NCI-H524 treated with DMSO at 0.1 percent for 48 hours (cell line): ENCODE measurements around the gene INSIG2.
"Not testable (repeated sequence)": the region's sequence is repeated elsewhere in the genome, so short reads cannot be mapped to it uniquely, and the experiment has no call there.

ENCODE experiments used
- DNase-seq: peaks from one replicate; lab custom pipeline; 2025; lab: John Stamatoyannopoulos, UW

Gene INSIG2

DNA sequence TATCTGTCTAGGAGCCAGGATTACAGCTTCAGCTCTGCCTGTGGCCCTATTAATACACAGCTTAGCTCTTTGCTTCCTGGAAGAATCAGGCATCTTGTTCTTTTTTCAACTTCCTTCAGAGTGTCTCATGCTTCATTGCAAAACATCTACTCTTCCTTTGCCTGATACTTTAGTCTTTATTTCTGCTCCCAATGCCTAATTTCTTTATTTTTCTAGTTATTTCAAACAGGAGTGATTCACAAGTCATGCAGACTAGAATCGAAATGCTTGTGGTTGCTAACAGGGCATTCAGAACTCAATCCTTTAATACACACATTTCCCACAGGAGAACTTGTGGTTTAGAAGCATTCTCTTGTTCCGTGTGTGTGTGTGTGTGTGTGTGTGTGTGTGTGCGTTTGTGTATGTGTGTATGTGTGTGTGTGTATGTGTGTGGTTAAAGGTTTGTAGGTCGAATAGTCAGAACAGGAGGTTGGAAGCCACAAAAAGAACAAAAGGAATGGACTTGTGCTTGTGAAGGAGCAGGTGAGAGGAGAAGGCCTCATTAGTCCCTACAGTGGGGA lies 28.3 kb upstream of the INSIG2 start:
- no peak for DNase-seq

DNA sequence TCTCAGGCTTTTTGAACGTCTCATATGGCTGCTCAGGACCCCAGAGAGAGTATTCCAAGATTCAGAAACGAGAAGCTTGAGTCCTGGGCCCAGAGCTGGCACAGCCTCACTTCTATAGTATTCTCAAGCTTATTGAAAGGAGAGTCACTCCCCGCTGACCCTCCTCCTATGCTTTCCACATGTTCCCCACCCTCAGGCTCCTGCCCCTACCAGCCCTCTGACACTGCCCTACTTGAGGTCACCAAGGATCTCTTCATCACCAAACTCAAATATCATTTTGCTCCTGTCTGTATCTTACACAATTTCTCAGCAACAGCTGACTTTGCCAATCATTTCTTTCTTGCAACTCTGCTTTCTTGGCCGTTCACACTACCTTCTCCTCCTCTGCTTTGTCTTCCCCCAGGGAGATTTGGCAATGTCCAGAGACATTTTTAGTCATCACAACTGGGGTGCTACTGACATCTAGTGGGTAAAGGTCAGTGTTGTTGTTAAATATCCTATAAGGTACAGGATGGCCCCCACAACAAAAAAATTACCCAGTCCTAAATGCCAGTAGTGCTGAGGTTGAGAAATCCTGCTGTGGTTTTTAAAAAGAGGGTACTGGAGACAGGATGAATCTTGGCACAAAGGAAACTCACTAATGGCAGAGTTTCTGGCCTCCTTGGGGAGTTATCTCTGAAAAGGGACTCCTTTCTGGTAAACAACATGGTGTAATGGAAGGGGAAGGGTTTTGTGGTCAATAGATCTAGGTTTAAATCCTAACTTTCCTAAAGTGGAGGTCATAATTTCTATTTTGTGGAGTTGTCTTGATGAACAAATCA lies 26.9 kb upstream of the INSIG2 start:
- DNase-seq, result no peak

DNA sequence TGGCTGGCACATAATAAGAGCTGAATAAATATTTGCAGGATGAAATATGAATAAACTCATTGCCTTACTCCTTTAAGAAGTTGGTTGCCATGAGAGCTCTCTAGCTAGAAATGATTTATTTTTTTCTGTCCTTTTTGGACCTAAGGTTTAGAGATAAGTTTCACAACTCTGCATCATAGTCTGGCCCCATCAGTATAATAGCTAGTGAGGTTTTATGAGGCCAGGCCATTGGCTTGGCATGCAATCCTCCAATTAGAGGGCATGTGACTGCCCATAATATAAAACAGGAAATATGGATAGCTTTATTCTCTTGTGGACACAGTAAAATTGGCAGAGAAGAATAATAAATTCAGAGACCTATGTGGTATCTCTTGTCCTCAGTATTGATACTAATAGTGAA lies 26.2 kb upstream of the INSIG2 start:
- DNase-seq, result no peak

- no peak for DNase-seq
Observed at GRCh38 chr2:118062669-118063068, 25.6 kb upstream of the INSIG2 start.

DNA sequence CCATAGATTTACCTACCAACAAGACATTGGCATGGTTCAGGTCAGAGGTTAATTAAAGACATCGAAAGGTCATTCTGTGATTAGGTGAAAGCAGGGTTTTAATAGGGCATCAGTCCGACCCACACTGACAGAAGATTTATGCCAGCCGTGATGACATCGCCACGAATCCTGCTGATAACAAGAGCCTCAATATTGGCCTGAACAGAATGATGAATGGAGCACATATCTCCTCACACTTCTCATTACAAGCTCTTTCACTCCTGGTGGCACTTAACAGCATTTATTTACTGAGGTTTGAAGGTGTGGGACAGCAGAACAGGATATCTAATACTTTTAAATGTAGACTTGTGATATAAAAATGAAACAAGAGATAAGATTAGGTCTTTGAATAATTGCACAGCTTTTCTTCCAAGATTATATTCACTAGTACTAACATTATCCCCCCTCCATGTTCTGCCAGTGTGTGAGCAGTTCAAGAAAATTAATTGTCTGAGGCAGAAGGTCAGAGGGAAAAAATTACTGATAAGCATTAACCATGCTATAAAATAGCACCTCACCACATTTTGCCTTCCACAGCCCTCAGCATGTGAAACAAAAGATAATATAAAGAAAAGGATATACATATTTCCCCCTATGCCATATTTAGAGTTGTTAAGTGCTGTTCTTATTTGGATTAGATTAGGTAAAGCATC lies 23.1 kb upstream of the INSIG2 start:
- no peak for DNase-seq

DNA sequence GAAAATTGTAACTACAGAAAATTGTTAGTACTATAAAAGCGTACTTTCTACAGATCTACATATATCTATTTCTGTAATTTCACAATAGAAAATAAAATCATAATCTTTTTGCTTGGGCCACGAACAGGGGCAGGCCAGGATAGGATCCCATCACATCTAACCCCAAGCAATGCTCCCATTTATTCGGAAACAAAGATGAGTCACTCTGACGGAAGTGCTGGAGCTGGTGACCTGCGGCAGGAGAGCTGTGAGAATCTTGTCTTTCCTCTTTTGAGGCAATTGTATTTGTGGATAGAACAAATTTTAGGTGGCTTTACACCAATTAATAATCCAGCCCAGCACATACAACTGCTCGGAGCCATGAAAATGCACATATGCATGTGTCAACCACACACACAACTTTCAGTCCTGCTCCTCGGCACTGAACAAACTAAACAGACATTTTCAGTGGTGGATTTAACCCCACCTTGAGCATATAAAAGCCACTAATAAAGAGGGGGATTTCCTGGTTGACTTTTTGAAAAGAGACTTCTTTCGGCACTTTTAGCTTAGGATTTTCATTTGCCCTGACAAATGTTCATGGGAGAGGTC lies 22.3 kb upstream of the INSIG2 start:
- no peak for DNase-seq

- DNase-seq, result no peak
Observed at GRCh38 chr2:118077636-118078247, 10.5 kb upstream of the INSIG2 start.

DNA sequence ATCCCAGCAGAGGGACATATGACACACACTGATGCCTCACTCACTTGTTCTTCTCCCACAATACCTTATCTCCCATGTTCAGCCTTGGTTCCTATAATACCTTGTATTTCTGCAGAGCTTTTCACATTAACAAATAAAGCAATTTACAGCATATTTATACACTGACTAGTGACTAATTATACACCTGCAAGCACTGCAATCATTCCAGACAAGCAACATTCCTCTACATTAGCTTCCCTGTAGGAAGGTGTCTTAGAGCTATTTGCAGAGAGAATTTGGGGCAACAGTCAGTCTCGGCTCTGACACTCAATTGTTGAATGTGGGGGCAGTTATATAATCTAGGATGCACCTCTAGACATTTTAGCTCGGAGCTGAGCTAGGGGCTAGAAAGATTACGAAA lies 9.5 kb upstream of the INSIG2 start:
- no peak for DNase-seq

- DNase-seq, result no peak
Observed at GRCh38 chr2:118084491-118085089, 3.7 kb upstream of the INSIG2 start.

- no peak for DNase-seq
Observed at GRCh38 chr2:118085173-118086023, 2.9 kb upstream of the INSIG2 start.

DNA sequence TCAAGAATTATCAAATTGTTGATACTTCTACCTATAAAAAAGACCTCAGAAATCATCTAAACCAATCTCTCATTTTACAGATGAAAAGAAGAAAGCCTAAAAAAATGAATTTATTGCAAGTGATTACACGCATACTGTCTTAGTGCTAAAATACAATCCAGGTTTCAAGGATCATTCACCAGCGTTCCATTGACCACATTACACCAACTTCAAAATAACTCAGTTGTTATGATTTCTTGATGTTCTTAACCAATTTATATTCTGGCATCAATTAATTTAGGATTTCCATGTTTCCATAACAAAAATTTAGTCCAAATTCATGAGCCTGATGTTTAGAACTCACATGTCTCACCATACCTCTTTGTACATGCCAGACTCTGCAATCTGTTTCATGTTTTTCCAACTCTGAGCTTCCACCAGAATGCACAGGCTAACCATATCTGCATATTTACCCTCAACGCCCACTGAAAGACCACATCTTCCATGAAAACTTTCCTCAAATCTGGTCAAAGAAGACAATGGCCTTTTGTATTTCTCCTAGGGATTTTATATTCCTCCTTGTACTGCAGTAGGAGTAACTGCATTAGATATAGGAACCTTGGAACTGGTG lies 2.1 kb upstream of the INSIG2 start:
- DNase-seq, result no peak

GRCh38 chr2:118089139-118089800 lies 999 bp downstream of the INSIG2 start:
- no peak for DNase-seq

- no peak for DNase-seq
Observed at GRCh38 chr2:118090387-118091139, 2.3 kb downstream of the INSIG2 start.

- DNase-seq, result no peak
Observed at GRCh38 chr2:118091140-118091478, 2.8 kb downstream of the INSIG2 start.

DNA sequence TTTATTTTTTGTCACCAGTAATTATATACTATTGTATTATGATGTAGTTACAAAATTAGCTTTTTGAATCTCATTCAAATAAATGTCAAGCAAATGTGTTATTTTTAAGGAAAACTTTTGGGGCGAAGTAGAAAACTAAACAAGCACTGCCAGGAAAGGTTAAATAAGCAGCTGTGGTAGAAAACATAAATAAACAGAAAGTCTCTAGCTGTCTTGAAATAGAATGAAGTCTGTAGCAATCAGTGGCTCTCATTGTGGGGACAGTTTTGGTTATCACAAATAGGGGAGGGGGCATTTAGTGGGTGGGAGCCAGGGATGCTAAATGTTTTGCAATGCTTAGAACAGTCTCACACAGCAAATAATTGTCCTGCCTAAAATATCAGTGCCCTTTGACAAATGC lies 3.4 kb downstream of the INSIG2 start:
- DNase-seq, result no peak

- DNase-seq, result not testable (repeated sequence)
Observed at GRCh38 chr2:118094102-118094501, 5.8 kb downstream of the INSIG2 start.

GRCh38 chr2:118094503-118094902 lies 6.2 kb downstream of the INSIG2 start:
- DNase-seq, result no peak

DNA sequence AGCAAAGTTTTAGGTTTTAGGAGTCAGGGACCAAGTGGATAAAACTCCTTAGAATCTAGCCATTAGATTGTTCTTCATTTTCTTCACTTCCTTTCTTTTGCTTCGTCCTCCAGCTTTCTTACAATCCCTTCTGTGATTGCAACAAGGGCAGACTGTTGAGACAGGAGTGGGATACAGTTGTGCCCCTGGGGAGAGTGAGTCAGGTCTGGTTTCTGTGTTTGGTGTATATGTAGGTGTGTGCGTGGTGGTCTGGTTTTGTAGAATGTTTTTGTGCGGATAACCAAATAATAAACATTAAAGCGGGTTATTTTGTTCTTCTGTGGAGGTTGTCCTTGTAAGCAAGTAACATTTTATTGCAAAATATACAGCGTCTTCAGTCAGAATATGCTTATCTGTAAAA lies 7.3 kb downstream of the INSIG2 start:
- no peak for DNase-seq

DNA sequence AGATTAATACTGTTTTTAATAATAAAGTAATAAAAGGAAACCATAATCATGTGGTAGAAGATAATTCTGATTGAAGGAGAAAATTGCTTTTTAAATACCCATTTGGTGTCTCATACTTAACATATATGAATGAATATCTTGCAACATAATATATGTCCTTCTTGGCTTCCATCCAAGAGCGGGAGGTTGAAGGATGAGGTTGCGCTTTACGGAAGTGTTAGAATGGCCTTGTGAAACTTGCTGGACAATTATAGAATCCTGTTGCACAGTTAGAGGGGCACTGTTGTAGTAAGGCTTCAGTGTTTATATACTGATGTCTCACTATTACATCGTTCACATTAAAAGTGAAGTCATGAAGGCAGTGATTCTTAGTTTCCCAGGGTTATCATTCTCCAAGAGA lies 9.4 kb downstream of the INSIG2 start:
- DNase-seq, result no peak
